NCI-H1092 (cell line): Measurements from ENCODE around the gene OLIG2.

Experiments used
- DNase-seq: peaks from one replicate; lab custom pipeline; 2025; lab: John Stamatoyannopoulos, UW

The OLIG2 gene

DNA sequence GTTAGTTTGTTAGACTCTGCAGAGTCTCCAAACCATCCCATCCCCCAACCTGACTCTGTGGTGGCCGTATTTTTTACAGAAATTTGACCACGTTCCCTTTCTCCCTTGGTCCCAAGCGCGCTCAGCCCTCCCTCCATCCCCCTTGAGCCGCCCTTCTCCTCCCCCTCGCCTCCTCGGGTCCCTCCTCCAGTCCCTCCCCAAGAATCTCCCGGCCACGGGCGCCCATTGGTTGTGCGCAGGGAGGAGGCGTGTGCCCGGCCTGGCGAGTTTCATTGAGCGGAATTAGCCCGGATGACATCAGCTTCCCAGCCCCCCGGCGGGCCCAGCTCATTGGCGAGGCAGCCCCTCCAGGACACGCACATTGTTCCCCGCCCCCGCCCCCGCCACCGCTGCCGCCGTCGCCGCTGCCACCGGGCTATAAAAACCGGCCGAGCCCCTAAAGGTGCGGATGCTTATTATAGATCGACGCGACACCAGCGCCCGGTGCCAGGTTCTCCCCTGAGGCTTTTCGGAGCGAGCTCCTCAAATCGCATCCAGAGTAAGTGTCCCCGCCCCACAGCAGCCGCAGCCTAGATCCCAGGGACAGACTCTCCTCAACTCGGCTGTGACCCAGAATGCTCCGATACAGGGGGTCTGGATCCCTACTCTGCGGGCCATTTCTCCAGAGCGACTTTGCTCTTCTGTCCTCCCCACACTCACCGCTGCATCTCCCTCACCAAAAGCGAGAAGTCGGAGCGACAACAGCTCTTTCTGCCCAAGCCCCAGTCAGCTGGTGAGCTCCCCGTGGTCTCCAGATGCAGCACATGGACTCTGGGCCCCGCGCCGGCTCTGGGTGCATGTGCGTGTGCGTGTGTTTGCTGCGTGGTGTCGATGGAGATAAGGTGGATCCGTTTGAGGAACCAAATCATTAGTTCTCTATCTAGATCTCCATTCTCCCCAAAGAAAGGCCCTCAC is at the start of gene OLIG2:
Gene OLIG2 (plus strand): TSS at position 447 of the 954 bp plus-strand sequence. CDS start 928 bp downstream, outside the sequence.
- no peak for DNase-seq

GRCh38 chr21:32976791-32977190 is 48.9 kb upstream of the OLIG2 start:
- no peak for DNase-seq

GRCh38 chr21:32977216-32977615 is 48.5 kb upstream of the OLIG2 start:
- DNase-seq = no peak

- no peak for DNase-seq
These were observed 47.1 kb upstream of the OLIG2 start for GRCh38 chr21:32978331-32979270.

- no peak for DNase-seq
These were observed 46.0 kb upstream of the OLIG2 start for GRCh38 chr21:32979598-32980268.

DNA sequence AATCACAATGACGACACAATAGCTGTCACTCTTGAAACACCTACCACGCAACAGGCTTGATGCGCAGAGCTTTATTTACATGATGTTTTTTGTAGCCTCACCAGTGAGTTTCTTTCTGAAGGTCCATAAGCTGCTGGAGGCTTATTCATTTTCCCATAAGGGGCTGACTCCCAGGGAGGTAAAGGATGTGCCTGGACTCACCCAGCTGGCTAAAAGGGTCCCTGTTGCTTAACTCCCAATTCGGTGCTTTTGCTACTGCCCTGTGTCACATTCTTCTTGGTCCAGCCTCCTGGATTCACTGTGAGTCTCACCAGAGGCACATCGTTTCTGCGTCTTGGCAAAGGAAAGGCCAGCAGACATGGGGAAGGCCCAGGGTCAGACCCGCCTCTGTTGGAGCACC is 44.6 kb upstream of the OLIG2 start:
- DNase-seq = no peak

DNA sequence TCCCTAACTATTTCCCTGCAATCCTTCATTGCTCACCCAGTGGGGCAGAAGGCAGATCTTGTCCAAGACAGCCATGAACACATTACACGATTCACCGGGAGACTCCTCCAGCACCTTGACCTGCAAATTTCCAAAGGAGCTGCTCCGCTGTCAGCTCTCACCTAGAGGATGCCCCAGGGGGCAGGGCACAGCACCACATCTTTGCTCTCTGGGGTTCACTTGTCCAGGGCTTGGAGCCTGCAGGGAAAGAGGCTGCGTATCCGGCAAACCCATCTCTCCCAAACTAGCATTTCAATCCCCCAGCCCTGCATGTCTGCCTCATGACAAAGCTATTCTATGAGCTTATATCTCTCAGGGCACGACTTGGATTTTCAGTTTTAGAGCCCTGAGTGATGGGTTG is 35.1 kb upstream of the OLIG2 start:
- DNase-seq = no peak

DNA sequence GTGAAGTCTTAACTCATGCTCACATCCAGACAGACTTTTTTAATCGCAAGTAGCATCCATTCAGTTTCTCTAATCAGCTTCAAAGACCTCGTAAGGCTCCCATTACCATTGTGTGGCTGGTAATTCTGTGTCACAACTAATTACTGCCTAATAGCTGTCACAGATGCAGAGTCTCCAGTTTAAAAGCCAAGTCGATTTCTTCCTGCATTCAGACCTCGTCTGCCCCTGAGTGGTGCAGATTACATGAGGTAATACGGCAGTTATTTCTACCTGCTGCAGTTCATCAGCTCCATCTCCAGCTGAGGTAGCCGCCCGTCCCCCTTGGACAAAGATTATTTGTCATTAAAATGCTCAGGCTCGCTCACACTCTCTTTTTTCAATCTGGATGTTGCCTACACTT is 34.4 kb upstream of the OLIG2 start:
- no peak for DNase-seq

DNA sequence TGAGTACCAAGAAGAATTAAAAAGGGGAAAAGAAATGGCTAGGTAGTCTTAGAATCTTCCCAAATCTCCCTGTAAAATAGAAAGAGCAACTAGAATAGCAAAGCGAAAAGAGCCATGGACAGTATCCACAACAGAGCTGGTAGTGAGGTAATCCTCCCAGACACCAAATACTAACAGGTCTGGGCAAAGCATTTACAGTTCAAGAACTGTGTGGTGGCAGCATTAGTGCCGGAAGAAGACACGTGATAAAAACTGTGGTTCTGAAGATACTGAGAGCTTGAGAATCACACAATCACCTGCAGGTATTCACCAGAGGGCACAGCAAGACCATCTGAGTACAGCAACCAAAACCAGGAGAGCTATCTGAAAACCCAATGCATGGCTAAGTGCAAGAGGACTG is 31.8 kb upstream of the OLIG2 start:
- no peak for DNase-seq

GRCh38 chr21:32994305-32994704 is 31.4 kb upstream of the OLIG2 start:
- no peak for DNase-seq

DNA sequence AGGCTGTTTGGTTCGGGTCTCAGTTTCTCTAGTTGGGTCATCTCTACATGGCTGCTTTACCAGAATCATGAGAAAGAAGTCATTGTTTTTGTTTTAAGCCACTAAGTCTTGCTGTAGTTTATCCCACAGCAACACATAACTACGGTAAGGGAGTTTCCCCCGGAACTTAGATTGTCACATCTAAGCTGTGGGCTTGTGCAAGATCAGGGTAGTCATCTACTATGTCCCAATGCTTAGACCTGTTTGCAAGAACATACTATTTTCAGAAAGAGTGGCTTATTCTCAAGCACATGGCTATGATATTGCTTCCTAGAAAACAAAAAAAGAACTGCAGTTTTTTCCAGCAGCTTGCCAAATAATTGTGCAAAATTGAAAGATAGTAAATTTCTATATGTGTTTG is 18.0 kb upstream of the OLIG2 start:
- DNase-seq = no peak

DNA sequence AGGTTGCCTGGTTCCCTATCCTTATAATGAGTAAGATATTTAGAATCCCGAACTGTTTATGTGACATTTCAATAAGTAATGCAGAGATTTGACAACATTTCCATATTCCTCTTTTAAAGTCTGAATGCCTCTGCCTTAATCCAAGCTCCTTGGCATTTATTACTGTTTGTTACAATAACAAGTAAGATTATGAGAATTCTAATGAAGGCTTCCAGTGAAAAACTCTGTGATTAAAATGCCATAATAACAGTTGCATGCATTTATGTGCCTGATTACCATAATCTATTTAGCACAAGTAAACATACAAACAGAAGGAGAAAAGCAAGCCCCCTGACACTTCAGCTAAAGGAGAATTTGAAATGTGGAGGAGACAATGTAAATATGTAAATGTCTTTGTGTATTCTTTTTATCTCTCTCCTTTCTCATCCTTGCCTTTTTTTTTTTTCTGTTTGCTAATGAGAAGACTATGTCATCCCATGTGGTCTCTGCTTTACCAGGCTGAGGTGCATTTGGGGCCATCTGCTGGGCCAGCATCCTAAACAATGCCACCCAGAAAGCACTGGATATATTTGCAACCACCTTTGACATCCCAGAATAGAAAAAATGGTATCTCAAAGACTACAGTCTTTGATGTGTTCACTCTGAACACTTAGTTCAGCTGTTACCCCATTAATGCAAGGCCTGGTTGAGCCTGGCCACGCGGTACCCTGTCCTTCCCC is 17.2 kb upstream of the OLIG2 start:
- DNase-seq = no peak

DNA sequence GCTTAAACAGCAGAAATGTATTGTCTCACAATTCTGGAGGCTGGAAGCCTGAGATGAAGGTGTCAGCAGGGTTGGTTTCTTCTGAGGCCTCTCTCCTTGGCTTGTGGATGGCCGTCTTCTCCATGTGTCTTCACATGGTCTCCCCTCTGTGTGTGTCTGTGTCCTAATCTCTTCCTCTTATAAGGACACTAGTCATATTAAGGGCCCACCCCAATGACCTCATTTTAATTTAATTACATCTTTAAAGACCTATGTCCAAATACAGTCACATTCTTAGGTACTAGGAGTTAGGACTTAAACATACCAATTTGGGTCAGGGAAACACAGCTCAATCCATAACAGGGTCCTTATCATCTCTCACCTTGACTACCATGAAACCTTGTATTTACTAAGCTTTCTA is 14.8 kb upstream of the OLIG2 start:
- DNase-seq = no peak

GRCh38 chr21:33011462-33011861 is 14.3 kb upstream of the OLIG2 start:
- no peak for DNase-seq

GRCh38 chr21:33013626-33014025 is 12.1 kb upstream of the OLIG2 start:
- no peak for DNase-seq

GRCh38 chr21:33014331-33014730 is 11.4 kb upstream of the OLIG2 start:
- DNase-seq = no peak

DNA sequence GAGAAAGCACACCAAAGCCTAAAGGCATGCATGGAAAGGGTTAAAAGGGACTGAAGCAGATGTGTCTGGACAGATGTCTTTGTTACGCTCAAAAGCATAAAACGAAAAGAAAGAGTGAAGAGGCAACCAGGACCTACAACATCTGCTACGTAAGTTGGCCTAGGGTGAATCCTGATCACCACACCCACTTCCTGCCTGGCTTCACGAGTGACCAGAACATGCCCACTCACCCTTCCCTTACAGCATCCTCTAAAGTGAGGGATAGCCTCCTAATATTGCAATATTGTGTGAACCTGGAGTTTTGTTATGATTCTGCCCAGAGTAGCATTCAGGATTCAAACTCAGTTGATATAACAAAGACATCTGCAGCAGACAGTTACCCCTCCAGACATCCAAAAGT is 10.6 kb upstream of the OLIG2 start:
- no peak for DNase-seq

GRCh38 chr21:33015756-33016155 is 10.0 kb upstream of the OLIG2 start:
- no peak for DNase-seq

DNA sequence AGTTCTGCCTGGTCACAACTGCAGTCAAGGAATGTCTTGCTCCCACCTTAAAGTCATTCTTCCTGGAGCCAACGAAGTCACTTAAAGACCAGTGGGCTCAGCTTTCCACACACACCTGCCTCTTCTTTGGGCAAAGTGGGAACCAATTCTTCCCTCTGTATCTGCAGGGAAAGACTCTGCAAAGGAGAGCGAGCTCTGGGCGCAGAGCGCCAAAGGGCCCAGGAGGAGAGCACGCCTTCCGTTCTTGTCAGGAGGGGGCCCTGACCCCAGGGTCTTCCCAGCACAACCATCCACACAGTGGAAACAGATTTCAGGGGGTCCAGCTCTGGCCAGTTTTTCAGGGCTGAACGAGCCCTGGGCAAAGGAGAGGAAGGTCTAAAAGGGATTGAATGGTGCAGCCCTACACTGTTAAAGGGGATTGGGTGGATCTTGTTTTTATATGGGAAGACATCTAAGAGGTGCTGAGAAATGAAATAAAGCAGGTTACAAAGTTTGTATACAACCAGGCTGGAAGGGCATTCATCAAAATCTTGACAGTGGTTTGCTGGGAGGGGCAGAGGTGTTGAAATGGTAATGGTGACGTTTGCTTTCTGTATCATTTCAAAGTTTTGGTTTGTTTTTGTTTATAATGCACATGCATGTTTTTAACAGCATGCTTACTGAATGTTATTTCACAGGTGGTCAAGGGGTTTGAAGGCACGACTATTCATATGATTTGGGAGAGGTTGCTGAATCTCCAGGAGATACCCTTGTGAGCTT is 6.8 kb upstream of the OLIG2 start:
- DNase-seq = no peak

GRCh38 chr21:33019516-33019884 is 6.2 kb upstream of the OLIG2 start:
- no peak for DNase-seq
